Thoracic aorta (tissue), 2 donors: Measurements from ENCODE around the gene GMEB2. TPM values are rescaled to one million over a fixed set of nuclear protein-coding genes. Genes with fewer than 3 reads are reported as not detected.

ENCODE experiments used
- ATAC-seq: fragments of 150-250 bp; one replicate; pipeline ENCODE4 v1.8.0; 2017; ENCODE audit warnings: low read depth; ENCODE audit not compliant: insufficient number of reproducible peaks, low FRiP score
- DNase-seq: peaks from one replicate; pipeline ENCODE4 v3.0.0-alpha.2; 2020; ENCODE audit warnings: low spot score
- H3K27ac ChIP-seq, 2 donors: fragments of 200-600 bp; sonication (generic); 1 replicate in 1 of 2; 2 replicates in 1 of 2; pipeline ENCODE4 v1.5.1; 2016; ENCODE audit warnings: mild to moderate bottlenecking in 2 of 2, moderate library complexity in 2 of 2
- H3K27me3 ChIP-seq: fragments of 200-600 bp; sonication (generic); replicated peaks from 2 replicates; pipeline ENCODE4 v1.6.0; 2016; ENCODE audit warnings: mild to moderate bottlenecking; ENCODE audit not compliant: insufficient read depth
- H3K36me3 ChIP-seq: fragments of 200-600 bp; sonication (generic); one replicate; pipeline ENCODE4 v1.5.1; 2016
- H3K4me1 ChIP-seq, 2 donors: fragments of 200-600 bp; sonication (generic); 1 replicate in 1 of 2; 2 replicates in 1 of 2; pipeline versions ENCODE4 v1.5.1 to v1.6.0; 2016; ENCODE audit warnings: low read depth in 2 of 2, mild to moderate bottlenecking in 1 of 2; ENCODE audit not compliant: control insufficient read depth in 1 of 2
- H3K4me3 ChIP-seq: fragments of 200-600 bp; sonication (generic); 2 replicates; pipeline ENCODE4 v1.5.1; 2016; ENCODE audit warnings: mild to moderate bottlenecking
- H3K9me3 ChIP-seq: fragments of 200-600 bp; sonication (generic); 2 replicates; pipeline ENCODE4 v1.5.1; 2016
- total RNA-seq, 2 donors: library from RNA; depleted of rRNA; stranded (reverse); fragments of >200 nt; gene quantifications; one replicate each; pipeline versions ENCODE4 v1.1.0 to v1.2.3, GENCODE V29; 2016
- TF ChIP-seq, protein P1 (sequence below): fragments of 200-600 bp; sonication (generic); IDR thresholded peaks from one replicate; pipeline ENCODE4 v1.5.1; 2019; ENCODE audit warnings: antibody characterized with exemption

Gene GMEB2
- total RNA-seq, 2 donors from 2014 or later, result 10.0 to 14.7 TPM

DNA sequence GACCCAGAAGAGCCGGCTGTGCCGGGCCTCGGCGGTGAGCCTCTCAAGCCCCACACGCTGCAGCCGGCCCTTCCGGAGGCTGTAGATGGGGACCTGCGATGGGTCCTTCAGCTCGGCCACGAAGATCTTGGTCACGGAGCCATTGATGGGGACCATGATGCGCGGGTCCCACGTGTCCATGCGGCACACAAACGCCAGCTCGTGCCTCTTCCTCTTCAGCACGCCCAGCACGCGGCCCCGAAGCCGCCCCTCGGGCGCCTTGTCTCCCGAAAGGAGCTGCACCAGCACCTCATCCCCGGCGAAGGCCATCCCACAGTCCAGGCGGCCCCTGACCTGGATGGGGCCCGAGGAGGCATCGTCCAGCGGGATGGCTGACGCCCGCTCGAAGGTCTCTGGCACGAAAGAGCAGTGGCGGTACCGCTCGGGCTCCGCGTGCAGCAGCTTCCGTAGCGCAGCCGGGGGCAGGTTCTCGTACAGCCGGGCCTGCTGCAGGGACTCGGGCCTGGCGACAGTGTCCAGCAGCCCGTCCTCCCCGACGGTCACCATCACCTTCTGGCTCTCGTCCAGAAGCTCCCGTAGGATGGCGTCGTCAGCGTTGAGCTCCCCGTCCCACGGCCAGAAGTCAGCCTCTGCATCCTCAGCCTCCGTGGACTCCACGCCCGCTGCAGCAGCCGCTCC is 61.7 kb downstream of the GMEB2 start:
- no peaks in the 10 kb centered on the region for H3K27me3 ChIP-seq
- no peak overlapping the region for H3K27ac ChIP-seq
- H3K4me1 ChIP-seq, result no peaks in the 10 kb centered on the region
- H3K4me3 ChIP-seq, result no peak overlapping the region
- TF ChIP-seq, protein P1, sequence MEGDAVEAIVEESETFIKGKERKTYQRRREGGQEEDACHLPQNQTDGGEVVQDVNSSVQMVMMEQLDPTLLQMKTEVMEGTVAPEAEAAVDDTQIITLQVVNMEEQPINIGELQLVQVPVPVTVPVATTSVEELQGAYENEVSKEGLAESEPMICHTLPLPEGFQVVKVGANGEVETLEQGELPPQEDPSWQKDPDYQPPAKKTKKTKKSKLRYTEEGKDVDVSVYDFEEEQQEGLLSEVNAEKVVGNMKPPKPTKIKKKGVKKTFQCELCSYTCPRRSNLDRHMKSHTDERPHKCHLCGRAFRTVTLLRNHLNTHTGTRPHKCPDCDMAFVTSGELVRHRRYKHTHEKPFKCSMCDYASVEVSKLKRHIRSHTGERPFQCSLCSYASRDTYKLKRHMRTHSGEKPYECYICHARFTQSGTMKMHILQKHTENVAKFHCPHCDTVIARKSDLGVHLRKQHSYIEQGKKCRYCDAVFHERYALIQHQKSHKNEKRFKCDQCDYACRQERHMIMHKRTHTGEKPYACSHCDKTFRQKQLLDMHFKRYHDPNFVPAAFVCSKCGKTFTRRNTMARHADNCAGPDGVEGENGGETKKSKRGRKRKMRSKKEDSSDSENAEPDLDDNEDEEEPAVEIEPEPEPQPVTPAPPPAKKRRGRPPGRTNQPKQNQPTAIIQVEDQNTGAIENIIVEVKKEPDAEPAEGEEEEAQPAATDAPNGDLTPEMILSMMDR, result no peak
- DNase-seq, result no peak
- no peaks in the 10 kb centered on the region for H3K9me3 ChIP-seq
- H3K36me3 ChIP-seq, result peaks cover 23% of the 10 kb centered on the region
- ATAC-seq, result no peak

DNA sequence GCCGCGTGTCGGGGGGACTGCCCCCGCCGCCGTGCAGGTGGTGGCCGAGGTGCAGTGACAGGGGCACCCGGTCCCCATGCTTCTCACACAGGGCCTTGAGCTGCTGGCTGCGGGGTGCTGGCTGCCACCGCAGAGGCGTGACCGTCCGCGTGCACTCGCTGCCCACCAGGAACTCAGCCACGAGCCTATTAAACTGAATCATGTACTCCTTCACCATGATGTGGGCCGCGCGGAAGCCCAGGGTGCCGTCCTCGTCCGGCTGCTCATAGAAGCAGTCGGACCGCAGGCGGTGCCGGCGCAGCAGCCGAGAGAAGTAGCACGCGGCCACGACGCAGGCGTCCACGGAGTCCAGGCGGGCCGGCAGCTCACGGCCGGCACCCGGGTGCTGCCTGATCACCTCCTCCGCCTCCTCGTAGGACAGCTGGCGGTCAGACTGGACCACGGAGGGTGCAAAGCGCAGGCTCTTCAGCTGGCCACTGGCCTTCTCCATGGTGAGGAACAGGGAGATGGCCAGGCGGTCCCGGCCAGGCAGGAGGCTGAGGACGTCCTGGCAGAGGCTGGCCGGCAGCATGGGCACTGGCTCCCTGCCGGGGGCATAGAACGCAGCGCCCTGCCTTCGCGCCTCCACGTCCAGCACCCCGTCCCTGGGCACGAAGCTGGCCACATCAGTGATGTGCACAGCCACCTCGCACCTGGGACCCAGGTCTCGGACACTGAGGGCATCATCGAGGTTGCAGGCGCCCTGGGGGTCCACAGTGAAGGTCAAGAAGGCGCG is 62.7 kb downstream of the GMEB2 start:
- ATAC-seq, result no peak
- Histone ChIP-seq H3K4me1 (no peaks in the 10 kb centered on the region), H3K36me3 (peaks cover 23% of the 10 kb centered on the region), H3K4me3 (no peak overlapping the region), H3K9me3 (no peaks in the 10 kb centered on the region), H3K27me3 (no peaks in the 10 kb centered on the region), H3K27ac (no peak overlapping the region)
- TF ChIP-seq, protein P1, result no peak
- no peak for DNase-seq

DNA sequence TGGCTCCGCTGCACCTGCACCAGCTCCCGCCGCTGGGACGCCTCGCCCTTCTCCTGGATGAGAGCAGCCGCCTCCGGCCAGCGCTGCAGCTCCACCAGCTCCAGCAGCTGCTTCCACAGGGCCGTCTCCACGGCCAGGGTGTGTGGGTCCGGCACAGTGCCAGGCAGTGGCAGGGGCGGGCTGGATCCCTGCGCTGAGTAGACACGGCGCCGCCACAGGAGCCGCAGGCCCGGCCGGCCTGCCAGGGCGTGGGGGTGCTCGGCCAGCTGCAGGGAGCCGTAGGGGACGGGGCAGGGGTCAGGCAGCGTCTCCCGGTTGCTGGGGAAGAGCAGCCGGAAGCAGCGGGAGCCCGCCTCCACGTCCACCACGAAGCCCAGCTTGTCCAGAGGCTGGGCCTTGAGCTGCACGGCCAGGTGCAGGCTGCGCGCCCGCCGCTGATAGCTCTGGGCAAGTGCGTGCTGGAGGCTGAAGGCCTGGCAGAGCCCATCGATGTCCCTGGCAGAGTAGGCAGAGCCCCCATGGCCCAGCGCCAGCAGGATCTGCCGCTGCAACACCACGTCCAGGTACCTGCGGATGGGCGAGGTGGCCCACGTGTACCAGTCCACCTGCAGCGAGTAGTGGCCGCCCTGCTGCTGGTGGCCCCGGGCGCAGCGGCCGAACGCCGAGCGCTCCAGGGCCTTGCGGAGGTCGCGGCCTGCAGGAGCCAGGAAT is 63.5 kb downstream of the GMEB2 start:
- H3K27ac ChIP-seq, result no peak overlapping the region
- H3K4me1 ChIP-seq, result no peaks in the 10 kb centered on the region
- no peaks in the 10 kb centered on the region for H3K27me3 ChIP-seq
- TF ChIP-seq, protein P1, result no peak
- H3K9me3 ChIP-seq, result no peaks in the 10 kb centered on the region
- no peak for DNase-seq
- H3K36me3 ChIP-seq, result peaks cover 23% of the 10 kb centered on the region
- no peak for ATAC-seq
- H3K4me3 ChIP-seq, result no peak overlapping the region

DNA sequence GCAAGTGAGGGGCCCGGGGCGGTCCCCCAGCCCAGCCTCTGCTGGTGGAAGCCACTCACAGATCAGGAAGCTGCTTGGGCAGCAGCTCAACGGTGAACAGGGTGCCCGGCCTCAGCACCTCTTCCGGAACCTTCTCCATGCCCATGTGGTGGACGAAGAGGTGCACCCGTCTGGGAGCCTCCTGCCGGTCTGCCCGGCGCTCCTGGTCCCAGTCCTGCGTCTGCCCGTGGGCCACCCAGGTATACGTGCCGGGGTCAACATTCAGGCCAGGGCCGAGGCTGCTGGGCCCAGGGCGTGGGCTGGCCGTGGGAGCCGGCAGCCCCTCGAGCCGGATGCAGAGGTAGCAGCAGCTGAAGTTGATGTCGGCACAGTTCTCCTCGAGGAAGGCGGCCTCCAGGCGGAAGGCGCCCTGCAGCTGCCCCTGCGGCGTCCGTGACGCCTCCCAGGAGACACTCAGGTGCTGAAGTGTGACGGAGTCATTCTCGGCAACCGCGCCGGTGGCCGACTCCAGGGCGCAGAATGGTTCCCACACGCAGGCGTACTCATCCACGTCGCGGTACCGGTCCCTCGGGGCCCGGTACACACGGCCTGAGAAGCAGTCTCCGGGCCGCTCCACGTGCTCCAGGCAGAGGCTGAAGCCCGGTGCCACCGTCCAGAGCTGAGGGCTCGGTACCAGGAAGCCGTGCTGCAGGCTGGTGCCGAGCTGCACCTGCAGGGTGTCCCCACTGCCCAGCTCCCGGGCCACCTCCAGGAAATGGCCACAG is 64.3 kb downstream of the GMEB2 start:
- TF ChIP-seq, protein P1, result no peak
- H3K27me3 ChIP-seq, result no peaks in the 10 kb centered on the region
- H3K36me3 ChIP-seq, result peaks cover 23% of the 10 kb centered on the region
- ATAC-seq, result no peak
- H3K4me1 ChIP-seq, result no peaks in the 10 kb centered on the region
- no peak for DNase-seq
- H3K4me3 ChIP-seq, result no peak overlapping the region
- H3K9me3 ChIP-seq, result no peaks in the 10 kb centered on the region
- H3K27ac ChIP-seq, result no peak overlapping the region
